Stimulated activated CD4-positive, alpha-beta T cell treated with anti-CD3 and anti-CD28 coated beads, Interleukin-4, amount 100 ng/mL, for 4 hours (primary cell): Measurements from ENCODE around the gene SETD1A.

Source experiments
- DNase-seq, 2 experiments: peaks; one replicate each; pipeline ENCODE4 v3.0.0-alpha.2; 2020

Gene SETD1A

DNA sequence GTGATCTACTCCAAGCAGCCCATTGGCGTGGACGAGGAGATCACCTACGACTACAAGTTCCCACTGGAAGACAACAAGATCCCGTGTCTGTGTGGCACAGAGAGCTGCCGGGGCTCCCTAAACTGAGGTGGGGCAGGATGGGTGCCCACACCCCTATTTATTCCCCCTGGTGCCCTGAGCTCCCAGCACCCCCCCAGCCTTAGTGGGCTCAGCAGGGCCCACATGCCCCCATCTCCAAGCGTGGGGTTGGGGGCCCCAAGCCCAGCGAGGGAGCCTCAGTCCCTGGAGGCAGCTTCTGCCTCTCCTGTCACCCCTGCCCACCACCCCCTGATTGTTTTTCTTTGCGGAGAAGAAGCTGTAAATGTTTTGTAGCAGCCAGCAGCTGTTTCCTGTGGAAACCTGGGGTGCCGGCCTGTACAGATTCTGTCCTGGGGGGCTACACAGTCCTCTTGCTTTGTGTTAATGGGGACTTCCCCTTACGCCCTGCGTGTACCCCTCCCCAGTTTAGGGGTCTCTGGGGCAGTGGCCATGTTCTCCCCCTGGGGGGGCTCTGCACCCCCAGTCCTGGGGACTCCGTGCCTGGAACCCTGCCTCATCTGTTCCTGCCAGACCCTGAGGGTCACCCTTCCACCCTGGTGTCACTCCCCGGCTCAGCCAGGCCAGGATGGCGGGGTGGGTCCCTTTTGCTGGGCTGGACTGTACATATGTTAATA, 26.5 kb downstream of the SETD1A start:
- DNase-seq: no peak

GRCh38 chr16:30984669-30985400, 27.3 kb downstream of the SETD1A start, which contains the start of gene HSD3B7:
HSD3B7 (plus strand) TSS chr16:30985207; CDS start chr16:30985659, 452 bp downstream.
- DNase-seq: peak; percentile 64 to 85

DNA sequence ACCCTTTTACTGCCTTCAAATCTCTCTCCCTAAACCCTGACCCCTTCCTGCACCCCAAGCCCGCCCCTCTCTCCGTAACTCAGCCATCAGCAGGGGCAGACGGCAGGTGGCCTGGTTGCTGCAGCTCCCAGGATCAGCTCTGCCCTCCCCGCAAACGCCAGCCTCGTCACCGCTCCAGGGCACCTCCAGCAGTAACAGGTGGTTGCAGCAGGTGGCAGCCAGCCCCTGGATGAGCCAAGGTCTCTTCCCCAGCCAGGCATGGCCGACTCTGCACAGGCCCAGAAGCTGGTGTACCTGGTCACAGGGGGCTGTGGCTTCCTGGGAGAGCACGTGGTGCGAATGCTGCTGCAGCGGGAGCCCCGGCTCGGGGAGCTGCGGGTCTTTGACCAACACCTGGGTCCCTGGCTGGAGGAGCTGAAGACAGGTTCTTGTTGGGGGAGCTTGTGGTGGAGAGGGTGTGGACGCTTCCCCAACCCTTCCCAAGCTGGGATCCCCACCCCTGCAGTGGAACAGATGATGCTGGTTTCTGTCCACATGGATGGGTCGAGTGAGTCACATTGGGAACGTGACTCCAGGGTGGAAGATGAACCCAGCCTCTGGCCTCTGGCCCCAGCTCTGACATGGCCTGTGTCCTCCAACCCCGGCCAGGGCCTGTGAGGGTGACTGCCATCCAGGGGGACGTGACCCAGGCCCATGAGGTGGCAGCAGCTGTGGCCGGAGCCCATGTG, 28.0 kb downstream of the SETD1A start:
- DNase-seq: no peak

DNA sequence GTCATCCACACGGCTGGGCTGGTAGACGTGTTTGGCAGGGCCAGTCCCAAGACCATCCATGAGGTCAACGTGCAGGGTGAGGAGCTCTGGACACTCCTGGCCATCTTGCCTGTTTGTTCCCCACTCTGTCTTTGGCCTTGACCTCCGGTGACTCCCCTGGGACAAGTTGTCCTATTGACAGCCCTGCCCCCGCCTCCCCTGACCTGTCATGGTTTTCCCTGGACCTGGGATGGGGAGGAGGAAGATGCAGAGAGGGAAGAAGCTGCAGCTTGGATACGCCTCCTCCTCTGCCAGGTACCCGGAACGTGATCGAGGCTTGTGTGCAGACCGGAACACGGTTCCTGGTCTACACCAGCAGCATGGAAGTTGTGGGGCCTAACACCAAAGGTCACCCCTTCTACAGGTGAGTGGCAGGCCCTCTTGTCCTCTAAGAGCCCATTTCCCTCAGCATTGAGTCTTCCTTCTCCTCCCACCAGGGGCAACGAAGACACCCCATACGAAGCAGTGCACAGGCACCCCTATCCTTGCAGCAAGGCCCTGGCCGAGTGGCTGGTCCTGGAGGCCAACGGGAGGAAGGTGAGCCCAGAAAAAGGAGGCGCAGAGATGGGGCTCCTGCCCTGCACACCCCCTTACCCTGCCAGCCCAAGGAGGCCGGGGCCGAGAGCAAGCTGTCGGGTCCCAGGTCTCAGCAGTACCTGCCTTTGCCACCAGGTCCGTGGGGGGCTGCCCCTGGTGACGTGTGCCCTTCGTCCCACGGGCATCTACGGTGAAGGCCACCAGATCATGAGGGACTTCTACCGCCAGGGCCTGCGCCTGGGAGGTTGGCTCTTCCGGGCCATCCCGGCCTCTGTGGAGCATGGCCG, 28.8 kb downstream of the SETD1A start:
- DNase-seq: no peak

- DNase-seq: no peak
These were observed 30.1 kb downstream of the SETD1A start for GRCh38 chr16:30987581-30988190.

DNA sequence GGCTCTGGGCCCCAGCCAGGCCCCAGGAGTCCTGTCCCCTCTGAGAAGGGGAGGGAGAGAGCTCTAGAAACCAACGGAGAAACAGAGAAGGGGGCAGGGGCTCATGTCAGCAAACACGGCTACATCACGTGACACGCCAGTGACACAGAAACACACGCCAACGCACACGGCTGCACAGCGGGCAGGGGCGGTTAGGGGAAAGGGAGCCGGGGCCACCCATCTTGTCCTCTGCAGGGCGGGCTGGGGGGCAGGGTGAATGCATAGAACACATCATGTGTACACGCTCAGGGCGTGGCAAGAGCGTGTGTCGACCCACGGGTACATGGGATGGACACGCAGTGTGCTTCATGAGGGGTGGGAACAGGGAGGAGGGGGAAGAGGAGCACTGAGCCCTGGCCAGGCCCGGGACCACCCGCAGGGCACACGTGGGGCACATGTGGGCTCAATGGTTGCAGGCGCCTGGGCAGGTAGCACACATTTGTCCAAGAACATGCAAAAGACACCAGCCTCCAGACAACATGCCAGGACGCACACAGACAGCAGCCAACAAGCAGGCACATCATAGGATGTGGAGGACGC, 32.0 kb downstream of the SETD1A start:
- DNase-seq: no peak

DNA sequence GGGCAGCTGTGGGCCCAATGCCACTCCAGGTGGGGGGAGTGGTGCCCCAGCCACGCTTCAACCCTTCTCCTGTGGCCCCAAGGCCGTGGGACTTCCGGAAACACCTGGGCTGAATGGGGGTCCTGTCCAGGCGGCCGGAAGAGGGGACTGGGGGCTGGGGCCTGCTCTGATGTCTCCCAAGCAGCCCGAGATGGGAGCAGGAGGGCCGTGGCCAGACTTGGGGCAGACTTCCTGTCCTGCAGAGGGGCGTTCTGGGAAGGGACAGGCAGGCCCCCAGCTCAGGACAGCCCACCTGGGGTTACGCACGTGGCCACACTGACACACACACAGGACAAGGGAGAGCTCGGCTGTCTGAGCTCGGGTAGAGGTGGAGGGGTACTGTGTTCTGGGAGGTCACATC, 32.6 kb downstream of the SETD1A start:
- no peak for DNase-seq

DNA sequence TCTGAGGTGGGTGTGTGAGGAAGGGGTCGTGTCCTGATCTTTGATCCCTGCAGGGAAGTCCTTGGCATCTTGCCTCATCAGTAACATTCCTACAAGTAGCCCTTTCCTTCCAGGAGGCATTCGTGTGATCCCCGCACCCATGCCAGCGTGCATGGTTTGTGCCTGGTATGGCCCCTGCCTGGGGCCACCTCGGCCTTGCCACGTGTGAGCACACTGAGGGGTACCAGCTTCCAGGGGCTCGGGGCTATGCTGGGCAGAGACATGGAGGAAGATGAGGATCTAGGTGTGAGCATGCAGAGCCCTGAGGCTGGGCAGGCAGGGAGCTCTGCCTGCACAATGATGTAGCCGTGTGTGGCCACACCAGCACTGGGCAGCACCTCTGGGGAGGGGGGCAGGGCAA, 33.5 kb downstream of the SETD1A start:
- DNase-seq: no peak

- no peak for DNase-seq
These were observed 34.8 kb downstream of the SETD1A start for GRCh38 chr16:30992276-30992780.

- DNase-seq: no peak
These were observed 35.6 kb downstream of the SETD1A start for GRCh38 chr16:30992931-30993816.

DNA sequence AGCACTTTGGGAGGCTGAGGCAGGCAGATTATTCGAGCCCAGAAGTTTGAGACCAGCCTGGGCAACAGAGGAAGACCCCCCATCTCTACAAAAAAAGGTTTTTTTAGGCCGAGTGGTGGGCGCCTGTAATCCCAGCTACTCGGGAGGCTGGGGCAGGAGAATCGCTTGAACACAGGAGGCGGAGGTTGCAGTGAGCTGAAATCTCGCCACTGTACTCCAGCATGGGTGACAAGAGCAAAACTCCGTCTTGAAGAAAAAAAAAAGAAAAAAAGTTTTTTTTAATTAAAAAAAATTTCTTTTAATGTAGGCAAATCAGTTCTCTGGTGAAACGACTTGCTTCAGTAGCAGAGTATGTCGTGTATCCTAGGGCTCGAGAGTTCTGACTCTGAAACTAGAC, 38.4 kb downstream of the SETD1A start:
- DNase-seq: no peak

GRCh38 chr16:30996324-30996984, 38.9 kb downstream of the SETD1A start:
- DNase-seq: no peak

- DNase-seq: peak; percentile 71 to 88
These were observed 39.6 kb downstream of the SETD1A start for GRCh38 chr16:30996985-30997724.

- no peak for DNase-seq
These were observed 40.5 kb downstream of the SETD1A start for GRCh38 chr16:30997725-30998711.

GRCh38 chr16:30998852-30999761, 41.6 kb downstream of the SETD1A start:
- no peak for DNase-seq

DNA sequence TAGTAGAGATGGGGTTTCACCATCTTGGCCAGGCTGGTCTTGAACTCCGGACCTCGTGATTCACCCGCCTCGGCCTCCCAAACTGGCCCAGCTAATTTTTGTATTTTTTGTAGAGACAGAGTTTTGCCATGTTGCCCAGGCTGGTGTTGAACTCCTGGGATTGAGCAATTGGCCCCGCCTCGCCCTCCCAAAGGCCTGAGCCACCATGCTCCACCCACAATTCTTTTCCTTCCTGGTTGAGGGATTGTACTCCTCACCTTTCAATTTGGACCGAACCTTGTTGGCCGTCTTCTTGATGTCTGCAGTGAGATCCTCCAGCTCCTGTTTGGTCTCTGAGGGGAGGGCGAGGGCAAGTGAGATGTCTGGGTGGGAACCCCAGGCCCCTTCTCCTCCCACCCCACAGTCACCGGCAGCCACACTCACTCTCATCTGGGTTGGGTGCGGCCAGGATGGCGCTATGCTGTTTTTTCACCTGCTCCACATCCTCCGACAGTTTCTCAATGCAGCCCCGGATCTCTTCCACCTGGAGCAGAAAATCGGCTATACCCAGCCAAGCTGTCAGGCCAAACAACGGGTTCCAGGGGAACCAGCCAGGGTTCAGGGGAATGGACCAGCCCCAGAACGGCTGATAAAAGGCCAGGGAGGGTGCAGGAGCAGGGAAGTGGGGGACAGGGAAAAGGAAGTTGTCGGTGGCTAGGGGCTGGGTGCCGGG, 43.3 kb downstream of the SETD1A start:
- DNase-seq: no peak
